Vagina (tissue), 2 donors: ENCODE results near the gene BCAS1.

Experiments used
- POLR2AphosphoS5 ChIP-seq, 2 donors: sonication (generic); formaldehyde crosslinking; IDR thresholded peaks; one replicate each; pipeline ENCODE4 v1.9.0; 2017; ENCODE audit warnings: antibody characterized with exemption in 2 of 2, mild to moderate bottlenecking in 2 of 2, low read depth in 1 of 2; ENCODE audit not compliant: insufficient read depth in 1 of 2
- TF ChIP-seq, protein P1 (sequence below), 3 experiments: fragments of 450-650 bp in 2 of 3; fragments of 200-600 bp in 1 of 3; sonication (generic) in 1 of 3; IDR thresholded peaks; one replicate each; pipeline ENCODE4 v1.5.1; 2017 to 2019; ENCODE audit warnings: antibody characterized with exemption in 3 of 3, mild to moderate bottlenecking in 2 of 3, moderate library complexity in 2 of 3

DNA sequence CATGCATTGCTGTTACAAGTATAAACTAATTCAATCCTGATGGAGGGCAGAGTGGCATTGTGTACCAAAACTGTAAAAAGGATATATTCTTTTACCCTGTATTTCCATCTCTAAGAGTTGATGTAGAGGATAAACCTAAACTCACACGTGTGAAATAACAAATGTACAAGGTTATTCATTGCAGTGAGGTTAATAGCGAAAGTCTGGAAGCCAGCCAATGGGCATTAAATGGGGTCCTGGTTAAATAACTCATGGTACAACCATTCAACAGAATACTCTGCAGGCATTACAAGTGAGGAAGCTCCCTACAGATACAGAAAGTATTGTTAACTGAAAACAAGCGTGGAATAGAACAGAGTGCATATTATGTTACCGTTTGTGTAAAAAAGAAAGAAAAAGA, 56.9 kb downstream of the BCAS1 start:
- TF ChIP-seq, protein P1, sequence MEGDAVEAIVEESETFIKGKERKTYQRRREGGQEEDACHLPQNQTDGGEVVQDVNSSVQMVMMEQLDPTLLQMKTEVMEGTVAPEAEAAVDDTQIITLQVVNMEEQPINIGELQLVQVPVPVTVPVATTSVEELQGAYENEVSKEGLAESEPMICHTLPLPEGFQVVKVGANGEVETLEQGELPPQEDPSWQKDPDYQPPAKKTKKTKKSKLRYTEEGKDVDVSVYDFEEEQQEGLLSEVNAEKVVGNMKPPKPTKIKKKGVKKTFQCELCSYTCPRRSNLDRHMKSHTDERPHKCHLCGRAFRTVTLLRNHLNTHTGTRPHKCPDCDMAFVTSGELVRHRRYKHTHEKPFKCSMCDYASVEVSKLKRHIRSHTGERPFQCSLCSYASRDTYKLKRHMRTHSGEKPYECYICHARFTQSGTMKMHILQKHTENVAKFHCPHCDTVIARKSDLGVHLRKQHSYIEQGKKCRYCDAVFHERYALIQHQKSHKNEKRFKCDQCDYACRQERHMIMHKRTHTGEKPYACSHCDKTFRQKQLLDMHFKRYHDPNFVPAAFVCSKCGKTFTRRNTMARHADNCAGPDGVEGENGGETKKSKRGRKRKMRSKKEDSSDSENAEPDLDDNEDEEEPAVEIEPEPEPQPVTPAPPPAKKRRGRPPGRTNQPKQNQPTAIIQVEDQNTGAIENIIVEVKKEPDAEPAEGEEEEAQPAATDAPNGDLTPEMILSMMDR (IDR thresholded peaks at IDR 0.05), result no peak
- TF ChIP-seq POLR2AphosphoS5 (IDR thresholded peaks at IDR 0.05; ENCODE audit: insufficient read depth in 1 of 2, low read depth in 1 of 2), result no peak
